GM19043 (cell line): ENCODE data around the gene HOXA11.

ENCODE experiments used
- ATAC-seq: cut with Tn5 transposase; IDR thresholded peaks from one replicate; pipeline ENCODE4 v1.9.1; 2021; ENCODE audit warnings: low read depth; ENCODE audit not compliant: unreplicated experiment

Gene HOXA11

DNA sequence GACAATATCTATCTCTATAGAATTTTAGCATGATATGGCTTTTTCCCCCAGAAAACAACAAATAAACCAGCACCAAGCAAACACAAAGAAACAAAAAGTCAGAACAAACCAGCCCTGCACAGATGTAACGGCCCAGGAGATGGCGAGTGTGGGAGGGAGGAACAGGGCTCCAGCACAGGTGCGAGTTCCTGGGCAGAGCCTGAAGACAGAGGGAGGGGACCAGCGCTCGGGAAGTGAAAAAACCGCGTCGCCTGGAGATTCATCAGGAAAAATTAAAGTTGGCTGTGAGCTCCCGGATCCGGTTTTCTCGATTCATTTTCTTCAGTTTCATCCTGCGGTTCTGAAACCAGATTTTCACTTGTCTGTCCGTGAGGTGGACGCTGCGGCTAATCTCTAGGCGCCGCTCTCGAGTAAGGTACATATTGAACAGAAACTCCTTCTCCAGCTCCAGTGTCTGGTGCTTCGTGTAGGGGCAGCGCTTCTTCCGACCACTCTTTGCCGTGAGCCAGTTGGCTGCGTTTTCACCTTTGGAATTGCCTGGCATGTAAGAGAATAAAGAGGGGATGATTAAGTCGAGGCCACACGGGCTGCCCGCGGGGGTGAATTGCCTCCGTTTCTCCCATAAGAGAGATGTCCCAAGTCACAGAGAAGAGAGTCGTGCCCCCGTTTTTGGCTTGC, 13.3 kb downstream of the HOXA11 start:
- no peak for ATAC-seq

DNA sequence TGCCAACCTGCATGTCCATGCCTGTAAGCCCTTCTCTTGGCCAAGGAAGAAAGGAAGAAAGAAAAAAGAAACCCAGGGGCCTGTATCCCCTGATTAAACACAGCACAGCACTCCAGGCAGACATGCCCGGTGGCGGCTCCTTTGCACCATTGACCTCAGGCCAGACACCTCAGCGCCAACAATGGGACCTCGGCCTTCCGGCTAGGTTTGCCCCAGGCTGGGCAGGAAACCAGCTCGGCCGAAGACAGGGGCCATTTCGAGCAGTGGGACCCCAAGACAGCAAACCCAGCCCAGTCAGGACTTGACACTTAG, 13.8 kb downstream of the HOXA11 start:
- ATAC-seq: no peak

GRCh38 chr7:27170426-27171324, 14.4 kb downstream of the HOXA11 start:
- ATAC-seq: no peak

- ATAC-seq: no peak
Observed at GRCh38 chr7:27169658-27170425, 15.2 kb downstream of the HOXA11 start.

DNA sequence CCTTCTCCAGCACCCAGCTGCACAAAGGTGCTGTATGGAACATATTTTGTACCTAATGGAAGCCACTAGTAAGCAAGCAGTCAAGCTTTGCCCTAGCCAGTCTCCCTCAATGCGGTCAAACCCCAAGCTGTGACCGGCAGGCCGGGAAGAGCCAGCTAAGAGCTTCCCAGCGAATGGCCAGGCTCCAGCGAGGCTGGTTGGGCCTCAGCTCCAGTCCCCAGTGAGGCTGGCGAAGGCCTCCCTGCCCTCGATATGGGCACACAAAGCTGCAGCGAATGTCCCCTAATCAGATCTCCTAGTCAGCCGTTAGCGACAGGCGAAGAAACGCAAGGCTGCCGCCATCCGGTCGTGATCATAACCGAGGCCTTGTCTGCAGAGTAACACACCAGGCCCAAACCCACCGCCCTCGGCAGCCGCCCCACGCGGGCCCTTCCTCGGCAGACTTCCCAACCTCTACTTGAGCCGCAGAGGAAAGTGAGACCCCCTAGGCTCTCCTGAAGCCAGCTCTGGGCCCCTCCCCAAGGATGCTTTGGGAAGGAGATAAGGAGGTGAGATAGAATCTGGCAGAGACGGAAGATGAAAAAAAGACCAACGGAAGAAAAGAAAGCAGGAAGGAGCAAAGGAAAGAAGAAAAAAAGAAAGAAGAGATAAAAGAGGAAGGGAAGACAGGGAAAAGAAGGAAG, 16.6 kb downstream of the HOXA11 start:
- ATAC-seq: no peak

DNA sequence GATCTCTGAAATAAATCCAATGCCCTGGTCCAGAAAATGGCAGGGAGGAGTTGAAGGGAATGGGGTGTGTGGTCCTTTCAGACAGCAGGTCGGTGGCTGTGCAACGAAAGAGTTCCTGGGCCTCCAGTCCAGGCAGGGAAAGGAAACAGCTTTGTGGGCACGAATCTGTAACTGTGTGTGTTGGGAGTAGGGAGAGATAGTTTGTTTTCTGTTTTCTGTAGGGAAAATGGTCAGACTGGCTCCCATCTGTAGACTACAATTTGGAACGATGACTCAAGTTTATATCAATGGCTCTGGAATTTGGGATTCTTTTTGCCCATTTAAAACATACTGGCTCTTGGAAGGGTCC, 17.1 kb downstream of the HOXA11 start:
- no peak for ATAC-seq

GRCh38 chr7:27166531-27167505, 18.2 kb downstream of the HOXA11 start:
- ATAC-seq: no peak

DNA sequence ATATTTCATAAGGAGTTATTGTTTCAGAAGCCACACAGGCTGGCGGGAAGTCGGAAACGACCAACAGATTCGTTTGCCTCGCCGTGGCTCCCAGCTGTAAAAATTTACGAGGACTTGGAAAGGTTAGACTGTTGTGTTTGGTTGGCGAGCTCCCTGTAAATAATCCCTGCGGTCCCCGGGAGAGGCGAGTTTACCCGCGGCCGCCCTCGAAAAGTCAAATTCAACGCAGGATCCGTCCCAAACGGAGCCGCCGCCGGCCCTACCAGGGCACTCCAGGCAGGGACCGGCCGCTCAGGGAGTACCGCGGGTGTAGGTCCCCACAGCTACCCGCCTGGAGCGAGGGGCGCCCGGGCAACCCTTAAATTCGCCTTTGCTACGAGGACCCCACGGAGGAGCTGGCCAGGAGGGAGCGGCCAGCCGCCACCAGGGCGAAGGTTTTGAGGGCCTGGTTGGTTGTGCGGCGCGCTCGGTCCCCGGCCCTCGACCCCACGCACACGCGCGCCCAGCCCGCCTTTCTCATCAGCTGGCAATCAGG, 19.0 kb downstream of the HOXA11 start:
- no peak for ATAC-seq

GRCh38 chr7:27165089-27165995, 19.7 kb downstream of the HOXA11 start, which contains the start of gene HOXA9:
TSS of gene HOXA9 (minus strand) at chr7:27165537. CDS start at chr7:27165457, 80 bp downstream.
- no peak for ATAC-seq

DNA sequence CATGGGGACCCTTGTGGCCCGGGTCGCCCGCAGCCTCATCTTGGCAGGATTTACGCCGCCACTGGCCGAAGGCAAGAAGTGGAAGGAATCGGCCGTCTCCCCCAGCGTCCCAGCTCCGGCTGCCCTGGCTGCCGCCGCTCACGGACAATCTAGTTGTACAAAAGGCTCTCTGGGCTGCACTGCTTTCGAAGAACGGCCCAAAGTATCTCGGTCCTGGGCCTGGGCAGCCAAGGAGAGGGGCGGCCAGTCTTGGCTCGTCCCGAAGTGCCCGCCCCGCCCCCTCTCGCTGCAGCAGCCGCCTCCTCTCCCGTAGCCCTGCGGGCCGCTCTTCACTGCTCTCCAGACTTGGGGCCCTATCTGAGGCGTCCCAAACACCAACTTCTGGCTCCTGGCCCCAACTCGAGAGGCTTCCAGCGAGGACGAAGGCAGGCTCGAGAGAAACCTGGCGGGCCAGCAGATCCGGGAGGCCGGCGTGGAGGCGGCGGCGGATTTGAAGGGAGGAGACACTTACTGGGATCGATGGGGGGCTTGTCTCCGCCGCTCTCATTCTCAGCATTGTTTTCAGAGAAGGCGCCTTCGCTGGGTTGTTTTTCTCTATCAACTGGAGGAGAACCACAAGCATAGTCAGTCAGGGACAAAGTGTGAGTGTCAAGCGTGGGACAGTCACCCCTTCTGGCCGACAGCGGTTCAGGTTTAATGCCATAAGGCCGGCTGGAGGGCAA, 20.5 kb downstream of the HOXA11 start:
- ATAC-seq: no peak

DNA sequence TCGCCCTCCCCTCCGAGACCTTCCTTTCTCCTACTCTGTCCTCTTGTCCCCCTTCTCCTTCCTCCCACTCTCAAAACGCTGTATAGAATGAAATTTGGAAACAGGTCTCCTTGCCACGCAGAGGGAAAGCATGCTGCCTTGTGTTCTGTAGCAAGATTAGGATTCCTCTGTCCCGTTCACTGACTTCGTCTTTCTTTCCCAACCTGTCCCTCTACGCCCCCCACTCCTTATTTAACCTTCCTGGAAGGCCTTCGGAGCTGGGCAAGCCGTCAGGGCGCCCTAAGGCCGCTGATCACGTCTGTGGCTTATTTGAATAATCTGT, 21.0 kb downstream of the HOXA11 start:
- ATAC-seq: no peak

DNA sequence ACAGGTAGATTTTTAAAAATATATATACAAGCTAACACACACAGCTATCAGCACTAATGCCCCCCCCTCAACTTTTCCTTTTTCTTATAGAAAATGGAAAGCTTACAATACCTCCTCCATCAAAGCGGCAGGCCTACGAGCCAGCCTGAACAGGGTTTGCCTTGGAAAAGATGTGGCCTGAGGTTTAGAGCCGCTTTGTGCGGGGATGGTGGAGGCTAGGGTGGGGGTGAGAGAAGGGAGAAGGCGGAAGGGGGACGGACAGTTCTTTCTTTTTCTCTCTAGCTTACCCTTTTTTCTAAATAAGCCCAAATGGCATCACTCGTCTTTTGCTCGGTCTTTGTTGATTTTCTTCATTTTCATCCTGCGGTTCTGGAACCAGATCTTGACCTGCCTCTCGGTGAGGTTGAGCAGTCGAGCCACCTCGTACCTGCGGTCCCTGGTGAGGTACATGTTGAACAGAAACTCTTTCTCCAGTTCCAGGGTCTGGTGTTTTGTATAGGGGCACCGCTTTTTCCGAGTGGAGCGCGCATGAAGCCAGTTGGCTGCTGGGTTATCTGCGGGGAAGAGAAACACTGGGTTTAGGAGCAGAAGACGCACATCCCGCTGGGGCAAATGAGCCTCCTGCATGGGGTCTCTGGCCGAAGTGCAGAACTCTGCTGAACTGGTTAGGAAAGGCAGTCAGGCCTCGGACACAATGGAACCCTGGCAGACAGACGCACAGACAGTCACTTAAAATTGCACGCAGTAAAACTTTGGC, 21.6 kb downstream of the HOXA11 start:
- no peak for ATAC-seq

DNA sequence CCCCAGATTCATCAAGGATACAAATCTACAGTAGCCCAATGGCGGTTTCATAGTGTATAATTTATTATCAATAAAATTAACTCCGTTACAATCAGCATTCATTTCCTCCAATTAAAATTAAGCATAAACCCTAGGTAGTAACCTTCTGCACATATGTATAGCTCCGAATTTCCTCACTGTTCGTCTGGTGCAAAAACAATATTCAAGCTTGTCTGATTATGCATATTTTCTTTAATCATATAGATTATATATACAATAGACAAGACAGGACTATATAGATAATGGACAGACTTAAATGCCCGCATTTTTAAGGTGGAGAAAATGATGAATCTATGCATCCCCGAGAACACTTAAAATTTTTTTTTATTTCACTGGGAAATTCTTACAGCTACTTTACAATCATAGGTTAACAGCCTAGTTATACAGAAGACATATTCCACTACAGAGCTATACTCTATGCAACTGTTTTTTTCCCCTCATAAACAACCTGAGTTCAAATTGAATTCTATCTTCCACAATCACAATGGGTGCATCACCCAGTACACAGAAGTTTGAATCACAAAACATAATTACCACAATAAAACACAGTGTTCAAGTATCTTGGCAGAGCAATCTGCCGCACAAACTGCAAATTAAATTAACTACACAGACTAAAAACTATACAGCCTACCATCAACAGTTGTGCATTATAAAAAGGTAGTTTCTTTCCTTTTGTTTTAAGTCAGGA, 22.3 kb downstream of the HOXA11 start:
- no peak for ATAC-seq

DNA sequence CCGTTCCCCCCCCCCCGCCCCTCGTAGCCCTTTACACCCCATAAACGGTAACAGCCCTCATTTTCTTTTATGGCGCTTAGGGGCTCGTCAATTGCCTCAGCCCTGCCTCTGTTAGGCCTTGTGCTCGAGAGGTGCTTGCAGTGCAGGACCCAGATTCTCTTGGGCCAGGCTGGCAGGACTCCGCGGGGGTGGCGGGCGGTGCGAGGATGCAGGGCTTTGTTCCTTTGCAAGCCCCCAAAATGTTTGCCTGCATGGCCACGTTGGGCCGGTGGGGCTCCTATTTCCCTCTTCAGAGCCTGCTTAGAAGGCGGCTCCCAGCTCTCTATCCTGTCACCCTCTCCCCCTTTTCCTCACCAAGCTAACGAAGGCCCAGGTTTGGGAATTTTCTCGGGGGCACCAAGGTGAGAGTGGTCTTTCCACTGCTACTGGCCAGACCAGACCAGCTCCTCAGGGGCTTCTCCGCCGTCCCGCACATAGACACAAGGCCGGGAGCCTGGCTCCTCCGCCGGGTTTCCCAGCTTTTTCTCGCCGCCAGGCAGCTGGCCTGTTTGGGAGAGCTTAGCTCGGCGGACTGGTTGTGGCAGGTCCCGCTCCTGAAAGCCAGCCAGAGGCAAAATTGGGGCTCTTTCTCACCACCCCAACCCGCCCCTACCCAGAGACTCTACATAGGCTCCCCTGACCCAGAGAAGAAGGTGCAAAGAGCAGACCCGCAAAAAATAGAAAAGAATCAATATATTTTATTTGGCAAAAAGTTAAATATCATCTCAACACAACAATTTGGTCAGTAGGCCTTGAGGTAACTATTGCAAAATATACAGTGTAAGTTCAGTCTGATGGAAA, 23.1 kb downstream of the HOXA11 start:
- ATAC-seq: no peak

DNA sequence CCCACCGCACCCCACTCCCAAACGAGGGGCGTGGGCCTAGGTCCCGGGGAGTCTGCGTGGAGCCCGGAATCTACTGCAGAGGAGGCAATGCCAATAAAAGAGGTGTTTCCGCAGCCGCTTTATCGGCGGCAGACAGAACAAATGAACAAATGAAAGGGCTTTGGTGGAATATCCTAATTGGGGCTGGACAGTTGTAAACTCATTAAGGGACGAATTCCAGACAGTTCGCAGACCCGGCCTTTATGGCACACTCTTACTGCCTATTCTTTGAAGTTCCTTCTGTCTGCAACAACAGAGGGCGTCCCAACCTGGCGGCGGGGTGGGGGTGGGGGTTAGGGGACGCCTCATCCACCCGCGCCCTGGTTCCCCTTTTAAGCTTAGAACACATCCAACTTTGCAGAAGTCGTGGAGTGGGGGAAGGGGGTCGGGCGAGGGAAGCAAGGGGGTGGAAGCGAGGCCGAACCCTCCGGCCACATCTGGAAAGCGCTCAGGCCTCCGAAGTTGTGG, 23.8 kb downstream of the HOXA11 start:
- ATAC-seq: no peak
